ENCODE results near the gene NOL12. TPM values are rescaled to one million over a fixed set of nuclear protein-coding genes. Genes with fewer than 3 reads are reported as not detected.

NOL12 gene
- total RNA-seq, 1 experiment from 2014 or later, result 31.4 TPM

DNA sequence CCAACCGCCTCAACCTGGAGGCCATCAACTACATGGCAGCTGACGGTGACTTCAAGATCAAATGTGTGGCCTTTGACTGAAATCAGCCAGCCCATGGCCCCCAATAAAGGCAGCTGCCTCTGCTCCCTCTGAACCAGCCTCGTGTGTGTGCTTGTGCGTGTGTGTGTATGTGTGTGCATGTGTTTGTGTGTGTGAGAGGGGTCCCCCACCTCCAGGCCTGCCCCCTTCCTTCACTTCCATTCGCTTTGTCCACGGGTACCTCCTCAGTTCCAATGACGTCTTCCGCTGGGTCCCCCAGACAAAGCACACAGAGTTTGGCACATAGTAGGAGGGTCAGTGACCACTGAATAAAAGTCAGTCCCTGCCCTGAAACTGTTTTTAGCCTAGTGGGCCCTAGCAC is 6.5 kb upstream of the NOL12 start (continued):
- TF ChIP-seq, protein P1, sequence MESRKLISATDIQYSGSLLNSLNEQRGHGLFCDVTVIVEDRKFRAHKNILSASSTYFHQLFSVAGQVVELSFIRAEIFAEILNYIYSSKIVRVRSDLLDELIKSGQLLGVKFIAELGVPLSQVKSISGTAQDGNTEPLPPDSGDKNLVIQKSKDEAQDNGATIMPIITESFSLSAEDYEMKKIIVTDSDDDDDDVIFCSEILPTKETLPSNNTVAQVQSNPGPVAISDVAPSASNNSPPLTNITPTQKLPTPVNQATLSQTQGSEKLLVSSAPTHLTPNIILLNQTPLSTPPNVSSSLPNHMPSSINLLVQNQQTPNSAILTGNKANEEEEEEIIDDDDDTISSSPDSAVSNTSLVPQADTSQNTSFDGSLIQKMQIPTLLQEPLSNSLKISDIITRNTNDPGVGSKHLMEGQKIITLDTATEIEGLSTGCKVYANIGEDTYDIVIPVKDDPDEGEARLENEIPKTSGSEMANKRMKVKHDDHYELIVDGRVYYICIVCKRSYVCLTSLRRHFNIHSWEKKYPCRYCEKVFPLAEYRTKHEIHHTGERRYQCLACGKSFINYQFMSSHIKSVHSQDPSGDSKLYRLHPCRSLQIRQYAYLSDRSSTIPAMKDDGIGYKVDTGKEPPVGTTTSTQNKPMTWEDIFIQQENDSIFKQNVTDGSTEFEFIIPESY (IDR thresholded peaks at IDR 0.05; ENCODE audit: extremely low read depth, insufficient replicate concordance, low read length), result no peak
- TF ChIP-seq, protein P2, sequence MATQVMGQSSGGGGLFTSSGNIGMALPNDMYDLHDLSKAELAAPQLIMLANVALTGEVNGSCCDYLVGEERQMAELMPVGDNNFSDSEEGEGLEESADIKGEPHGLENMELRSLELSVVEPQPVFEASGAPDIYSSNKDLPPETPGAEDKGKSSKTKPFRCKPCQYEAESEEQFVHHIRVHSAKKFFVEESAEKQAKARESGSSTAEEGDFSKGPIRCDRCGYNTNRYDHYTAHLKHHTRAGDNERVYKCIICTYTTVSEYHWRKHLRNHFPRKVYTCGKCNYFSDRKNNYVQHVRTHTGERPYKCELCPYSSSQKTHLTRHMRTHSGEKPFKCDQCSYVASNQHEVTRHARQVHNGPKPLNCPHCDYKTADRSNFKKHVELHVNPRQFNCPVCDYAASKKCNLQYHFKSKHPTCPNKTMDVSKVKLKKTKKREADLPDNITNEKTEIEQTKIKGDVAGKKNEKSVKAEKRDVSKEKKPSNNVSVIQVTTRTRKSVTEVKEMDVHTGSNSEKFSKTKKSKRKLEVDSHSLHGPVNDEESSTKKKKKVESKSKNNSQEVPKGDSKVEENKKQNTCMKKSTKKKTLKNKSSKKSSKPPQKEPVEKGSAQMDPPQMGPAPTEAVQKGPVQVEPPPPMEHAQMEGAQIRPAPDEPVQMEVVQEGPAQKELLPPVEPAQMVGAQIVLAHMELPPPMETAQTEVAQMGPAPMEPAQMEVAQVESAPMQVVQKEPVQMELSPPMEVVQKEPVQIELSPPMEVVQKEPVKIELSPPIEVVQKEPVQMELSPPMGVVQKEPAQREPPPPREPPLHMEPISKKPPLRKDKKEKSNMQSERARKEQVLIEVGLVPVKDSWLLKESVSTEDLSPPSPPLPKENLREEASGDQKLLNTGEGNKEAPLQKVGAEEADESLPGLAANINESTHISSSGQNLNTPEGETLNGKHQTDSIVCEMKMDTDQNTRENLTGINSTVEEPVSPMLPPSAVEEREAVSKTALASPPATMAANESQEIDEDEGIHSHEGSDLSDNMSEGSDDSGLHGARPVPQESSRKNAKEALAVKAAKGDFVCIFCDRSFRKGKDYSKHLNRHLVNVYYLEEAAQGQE (IDR thresholded peaks at IDR 0.05; ENCODE audit: low read depth), result no peak
- TF ChIP-seq ZNF274 (IDR thresholded peaks at IDR 0.05; ENCODE audit: low read depth, low read length) (no peak), YY1 (IDR thresholded peaks at IDR 0.05; ENCODE audit: extremely low read depth, insufficient replicate concordance, low read depth, low read length) (no peak)

DNA sequence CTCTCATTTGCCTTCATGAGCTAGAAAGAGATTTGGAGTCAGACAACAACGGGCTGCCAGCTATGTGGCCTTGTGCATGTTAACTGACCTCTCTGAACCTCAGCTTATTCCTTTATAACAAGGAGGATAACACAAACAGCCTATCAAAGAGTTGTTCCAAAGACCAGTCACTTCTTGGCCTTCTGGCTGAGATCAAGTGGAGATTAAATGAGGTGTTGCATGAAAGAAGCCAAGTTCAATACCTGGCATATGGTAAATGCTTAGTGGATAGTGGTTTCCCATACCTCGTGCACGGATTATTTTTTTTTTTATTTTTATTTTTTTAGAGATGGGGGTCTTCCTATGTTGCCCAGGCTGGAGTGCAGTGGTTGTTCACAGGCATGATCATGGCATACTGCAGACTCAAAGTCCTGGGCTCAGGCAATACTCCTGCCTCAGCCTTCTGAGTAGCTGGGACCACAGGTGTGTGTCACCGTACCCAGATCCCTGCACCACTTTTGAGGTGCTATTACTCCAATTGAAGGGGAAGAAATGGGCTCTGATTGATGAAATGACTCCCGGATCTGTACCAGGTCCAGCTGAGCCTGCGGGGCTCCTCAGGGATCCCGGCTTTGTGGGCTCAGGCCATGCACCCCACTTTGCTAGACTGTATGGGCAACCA is 5.8 kb upstream of the NOL12 start:
- peaks cover 13% of the 10 kb centered on the region; the same call in 1 of the 2 replicates for H3K79me2 ChIP-seq (ENCODE audit: insufficient read depth, low read length)
- ChIA-PET RAD21 (ENCODE audit: low non-redundant PET in 1 of 2, low total read pairs in 2 of 2, uncharacterized antibody in 2 of 2, unreplicated experiment in 2 of 2) (interaction anchor here (2.2 to 2.3 kb wide), 2 partner anchors 37 kb away, joined by 13 to 15 read pairs; no protein-coding TSS in a partner anchor), POLR2A (interaction anchor here (0.6 to 2.6 kb wide), 4 partner anchors 9 to 359 kb away, joined by 3 to 6 read pairs (median 4); no protein-coding TSS in a partner anchor), CTCF (interaction anchor here (1.0 to 2.6 kb wide), 6 partner anchors 19 to 141 kb away, joined by 3 to 28 read pairs (median 6); partner anchors contain the start of gene PDXP)
- H3K4me3 ChIP-seq (replicated peaks in 1 of 2; ENCODE audit: low read depth in 1 of 2, low read length in 2 of 2), result no peak overlapping the region
- H3K36me3 ChIP-seq (ENCODE audit: control insufficient read depth in 1 of 2, insufficient read depth in 2 of 2, low read length in 2 of 2), result peaks cover 5 to 11% of the 10 kb centered on the region in 2 experiments; a peak in 3 of 4 replicates
- no peaks in the 10 kb centered on the region for H3K27me3 ChIP-seq (ENCODE audit: insufficient read depth, low read length)
- H3K27ac ChIP-seq (ENCODE audit: low read depth, low read length), result peak overlapping the region; percentile 8; the same call in 1 of the 2 replicates
- H3K4me2 ChIP-seq (ENCODE audit: low read length), result no peak overlapping the region
- TF ChIP-seq RAD21 (IDR thresholded peaks at IDR 0.05; ENCODE audit: low read depth) (no peak), SRF (IDR thresholded peaks at IDR 0.05; ENCODE audit: low read depth) (no peak), ELF1 (IDR thresholded peaks at IDR 0.05; ENCODE audit: borderline replicate concordance, low read depth) (no peak), POLR2AphosphoS5 (IDR thresholded peaks at IDR 0.05; ENCODE audit: low read depth, low read length) (peak; percentile 71)
- TF ChIP-seq, protein P3, sequence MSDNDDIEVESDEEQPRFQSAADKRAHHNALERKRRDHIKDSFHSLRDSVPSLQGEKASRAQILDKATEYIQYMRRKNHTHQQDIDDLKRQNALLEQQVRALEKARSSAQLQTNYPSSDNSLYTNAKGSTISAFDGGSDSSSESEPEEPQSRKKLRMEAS (IDR thresholded peaks at IDR 0.05), result no peak
- H3K9me2 ChIP-seq (ENCODE audit: insufficient read depth), result no peaks in the 10 kb centered on the region
- no peaks in the 10 kb centered on the region for H3K9me3 ChIP-seq (ENCODE audit: control insufficient read depth in 1 of 2, insufficient read depth in 1 of 2, low read depth in 1 of 2, low read length in 2 of 2)
- BruUV-seq (replicated peaks), result no TSS peak
- ATAC-seq (no peak), DNase-seq (ENCODE audit: low read depth, low spot score) (no peak)
- no peak overlapping the region for H2AFZ ChIP-seq (ENCODE audit: low read depth, low read length, poor library complexity, severe bottlenecking)
- peaks cover 14 to 67% of the 10 kb centered on the region in 2 experiments for H3K4me1 ChIP-seq (ENCODE audit: control insufficient read depth in 1 of 2, insufficient read depth in 2 of 2, low read length in 2 of 2)
- H4K20me1 ChIP-seq (ENCODE audit: insufficient read depth), result no peaks in the 10 kb centered on the region
- H3K9ac ChIP-seq (ENCODE audit: low read length), result no peak overlapping the region
- intact Hi-C loops (cut with micrococcal nuclease), result loop anchor here (2.0 kb wide), 2 partner anchors 38 to 142 kb away; no protein-coding TSS in a partner anchor

All from HCT116 (cell line).